Measurements from ENCODE around the gene FAM240A. TPM values are rescaled to one million over a fixed set of nuclear protein-coding genes. Genes with fewer than 3 reads are reported as not detected.

The FAM240A gene
- total RNA-seq, 1 experiment from 2014 or later: not detected

DNA sequence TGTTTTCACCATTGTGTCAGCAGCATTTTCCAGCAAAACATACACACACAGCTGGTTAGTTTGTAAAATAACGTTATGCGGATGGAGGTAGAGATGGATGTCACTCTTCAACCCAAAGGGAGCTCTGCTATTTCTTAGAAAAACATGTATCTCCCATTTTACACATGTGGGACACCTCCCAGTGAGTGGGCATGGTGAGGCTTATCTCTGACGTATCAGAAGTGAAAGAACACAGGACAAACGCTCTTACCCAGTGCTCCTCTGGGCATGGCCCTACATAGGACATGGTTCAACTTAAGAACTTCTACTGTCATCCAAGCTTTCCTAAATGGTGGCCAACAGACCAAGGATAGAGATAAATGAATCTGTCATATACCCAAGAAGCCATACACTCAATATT, 2.1 kb downstream of the FAM240A start:
- H3K79me2 ChIP-seq (ENCODE audit: insufficient read depth, low read length): no peaks in the 10 kb centered on the region
- RAD21 ChIA-PET (ENCODE audit: low non-redundant PET in 1 of 2, low total read pairs in 2 of 2, uncharacterized antibody in 2 of 2, unreplicated experiment in 2 of 2): no interaction called here
- H4K20me1 ChIP-seq (ENCODE audit: insufficient read depth): no peaks in the 10 kb centered on the region
- no peak for DNase-seq (ENCODE audit: low read depth, low spot score)
- H3K9ac ChIP-seq (ENCODE audit: low read length): no peak overlapping the region
- no peak overlapping the region for H3K27ac ChIP-seq (ENCODE audit: low read depth, low read length)
- POLR2A ChIA-PET: no interaction called here
- intact Hi-C loops (cut with micrococcal nuclease): no loop called here
- no peaks in the 10 kb centered on the region for H3K4me1 ChIP-seq (ENCODE audit: control insufficient read depth in 1 of 2, insufficient read depth in 2 of 2, low read length in 2 of 2)
- H3K27me3 ChIP-seq (ENCODE audit: insufficient read depth, low read length): peaks cover 10% of the 10 kb centered on the region; the same call in 1 of the 2 replicates
- no peak overlapping the region for H3K4me2 ChIP-seq (ENCODE audit: low read length)
- no peak overlapping the region for H2AFZ ChIP-seq (ENCODE audit: low read depth, low read length, poor library complexity, severe bottlenecking)
- no peaks in the 10 kb centered on the region for H3K36me3 ChIP-seq (ENCODE audit: control insufficient read depth in 1 of 2, insufficient read depth in 2 of 2, low read length in 2 of 2)
- ATAC-seq: no peak
- no TSS peak for BruUV-seq (replicated peaks)
- CTCF ChIA-PET: no interaction called here
- TF ChIP-seq, protein P1, sequence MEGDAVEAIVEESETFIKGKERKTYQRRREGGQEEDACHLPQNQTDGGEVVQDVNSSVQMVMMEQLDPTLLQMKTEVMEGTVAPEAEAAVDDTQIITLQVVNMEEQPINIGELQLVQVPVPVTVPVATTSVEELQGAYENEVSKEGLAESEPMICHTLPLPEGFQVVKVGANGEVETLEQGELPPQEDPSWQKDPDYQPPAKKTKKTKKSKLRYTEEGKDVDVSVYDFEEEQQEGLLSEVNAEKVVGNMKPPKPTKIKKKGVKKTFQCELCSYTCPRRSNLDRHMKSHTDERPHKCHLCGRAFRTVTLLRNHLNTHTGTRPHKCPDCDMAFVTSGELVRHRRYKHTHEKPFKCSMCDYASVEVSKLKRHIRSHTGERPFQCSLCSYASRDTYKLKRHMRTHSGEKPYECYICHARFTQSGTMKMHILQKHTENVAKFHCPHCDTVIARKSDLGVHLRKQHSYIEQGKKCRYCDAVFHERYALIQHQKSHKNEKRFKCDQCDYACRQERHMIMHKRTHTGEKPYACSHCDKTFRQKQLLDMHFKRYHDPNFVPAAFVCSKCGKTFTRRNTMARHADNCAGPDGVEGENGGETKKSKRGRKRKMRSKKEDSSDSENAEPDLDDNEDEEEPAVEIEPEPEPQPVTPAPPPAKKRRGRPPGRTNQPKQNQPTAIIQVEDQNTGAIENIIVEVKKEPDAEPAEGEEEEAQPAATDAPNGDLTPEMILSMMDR (IDR thresholded peaks at IDR 0.05 in 2 of 3, conservative IDR thresholded peaks at IDR 0.05 in 1 of 3; ENCODE audit: borderline replicate concordance in 1 of 3, insufficient read depth in 1 of 3, low read depth in 2 of 3, low read length in 2 of 3): no peak
- no peak for TF ChIP-seq POLR2AphosphoS5 (IDR thresholded peaks at IDR 0.05; ENCODE audit: low read depth, low read length)
- no peak for TF ChIP-seq EZH2phosphoT487 (IDR thresholded peaks at IDR 0.05; ENCODE audit: borderline replicate concordance)
- no peak for TF ChIP-seq ZFX (IDR thresholded peaks at IDR 0.05)
- no peak for TF ChIP-seq EGR1 (IDR thresholded peaks at IDR 0.05; ENCODE audit: low read depth)
- TF ChIP-seq SP1 (IDR thresholded peaks at IDR 0.05; ENCODE audit: low read depth): no peak
- TF ChIP-seq, protein P2, sequence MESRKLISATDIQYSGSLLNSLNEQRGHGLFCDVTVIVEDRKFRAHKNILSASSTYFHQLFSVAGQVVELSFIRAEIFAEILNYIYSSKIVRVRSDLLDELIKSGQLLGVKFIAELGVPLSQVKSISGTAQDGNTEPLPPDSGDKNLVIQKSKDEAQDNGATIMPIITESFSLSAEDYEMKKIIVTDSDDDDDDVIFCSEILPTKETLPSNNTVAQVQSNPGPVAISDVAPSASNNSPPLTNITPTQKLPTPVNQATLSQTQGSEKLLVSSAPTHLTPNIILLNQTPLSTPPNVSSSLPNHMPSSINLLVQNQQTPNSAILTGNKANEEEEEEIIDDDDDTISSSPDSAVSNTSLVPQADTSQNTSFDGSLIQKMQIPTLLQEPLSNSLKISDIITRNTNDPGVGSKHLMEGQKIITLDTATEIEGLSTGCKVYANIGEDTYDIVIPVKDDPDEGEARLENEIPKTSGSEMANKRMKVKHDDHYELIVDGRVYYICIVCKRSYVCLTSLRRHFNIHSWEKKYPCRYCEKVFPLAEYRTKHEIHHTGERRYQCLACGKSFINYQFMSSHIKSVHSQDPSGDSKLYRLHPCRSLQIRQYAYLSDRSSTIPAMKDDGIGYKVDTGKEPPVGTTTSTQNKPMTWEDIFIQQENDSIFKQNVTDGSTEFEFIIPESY (IDR thresholded peaks at IDR 0.05; ENCODE audit: extremely low read depth, insufficient replicate concordance, low read length): no peak
- no peak for TF ChIP-seq RAD21 (IDR thresholded peaks at IDR 0.05; ENCODE audit: low read depth)
- TF ChIP-seq CEBPB (IDR thresholded peaks at IDR 0.05; ENCODE audit: low read depth): no peak
- TF ChIP-seq, protein P3, sequence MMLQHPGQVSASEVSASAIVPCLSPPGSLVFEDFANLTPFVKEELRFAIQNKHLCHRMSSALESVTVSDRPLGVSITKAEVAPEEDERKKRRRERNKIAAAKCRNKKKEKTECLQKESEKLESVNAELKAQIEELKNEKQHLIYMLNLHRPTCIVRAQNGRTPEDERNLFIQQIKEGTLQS (IDR thresholded peaks at IDR 0.05): no peak
- no peak for TF ChIP-seq EZH2 (IDR thresholded peaks at IDR 0.05)
- no peak for TF ChIP-seq ZNF274 (IDR thresholded peaks at IDR 0.05; ENCODE audit: low read depth, low read length)
- no peak for TF ChIP-seq ELF1 (IDR thresholded peaks at IDR 0.05; ENCODE audit: borderline replicate concordance, low read depth)
- no peak for TF ChIP-seq TCF7L2 (IDR thresholded peaks at IDR 0.05; ENCODE audit: borderline replicate concordance, extremely low read depth, insufficient read depth, insufficient read length)
- TF ChIP-seq SIN3A (IDR thresholded peaks at IDR 0.05; ENCODE audit: low read depth): no peak
- H3K4me3 ChIP-seq (replicated peaks in 1 of 2; ENCODE audit: low read depth in 1 of 2, low read length in 2 of 2): no peak overlapping the region
- H3K9me2 ChIP-seq (ENCODE audit: insufficient read depth): no peaks in the 10 kb centered on the region
- no peaks in the 10 kb centered on the region for H3K9me3 ChIP-seq (ENCODE audit: control insufficient read depth in 1 of 2, insufficient read depth in 1 of 2, low read depth in 1 of 2, low read length in 2 of 2)
